K562 (cell line): ENCODE data around the gene RGS14. TPM values are rescaled to one million over a fixed set of nuclear protein-coding genes. Genes with fewer than 3 reads are reported as not detected.

ENCODE experiments used
- AFF4 ChIP-seq: sonication (generic); formaldehyde crosslinking; IDR thresholded peaks from 2 replicates; pipeline ENCODE4 v1.8.0; 2023; ENCODE audit warnings: mild to moderate bottlenecking, missing genetic modification reagents
- ARHGAP35 ChIP-seq: fragments of 450-650 bp; IDR thresholded peaks from 2 replicates; pipeline ENCODE4 v1.6.1; 2018; ENCODE audit not compliant: partially characterized antibody
- CREB1 ChIP-seq, 2 experiments: sonication (generic) in 1 of 2; formaldehyde crosslinking in 1 of 2; IDR thresholded peaks; 2 replicates each; pipeline versions ENCODE4 v1.6.1 to v1.8.0; 2012 to 2022; ENCODE audit warnings: inconsistent platforms in 1 of 2, mild to moderate bottlenecking in 1 of 2, missing genetic modification reagents in 1 of 2, moderate library complexity in 1 of 2
- EHMT2 ChIP-seq: fragments of 450-650 bp; IDR thresholded peaks from 2 replicates; pipeline ENCODE4 v1.6.1; 2018; ENCODE audit warnings: antibody characterized with exemption
- GTF2F1 ChIP-seq: IDR thresholded peaks from 2 replicates; pipeline ENCODE4 v1.6.1; 2011; ENCODE audit warnings: low read depth, low read length, improper control_type of control experiment
- HCFC1 ChIP-seq: IDR thresholded peaks from 2 replicates; pipeline ENCODE4 v1.6.1; 2012; ENCODE audit warnings: low read depth, low read length, improper control_type of control experiment
- JUNB ChIP-seq: fragments of 450-650 bp; formaldehyde crosslinking; conservative IDR thresholded peaks from 2 replicates; pipeline ENCODE4 v1.4.0; 2020; ENCODE audit warnings: mild to moderate bottlenecking
- MTA1 ChIP-seq: fragments of 450-650 bp; IDR thresholded peaks from 2 replicates; pipeline ENCODE4 v1.6.1; 2017; ENCODE audit warnings: borderline replicate concordance
- MYBL2 ChIP-seq, 2 experiments: fragments of 450-650 bp in 1 of 2; sonication (generic) in 1 of 2; formaldehyde crosslinking in 1 of 2; IDR thresholded peaks; 2 replicates each; pipeline versions ENCODE4 v1.6.1 to v1.8.1; 2017 to 2022; ENCODE audit warnings: borderline replicate concordance in 1 of 2, inconsistent platforms in 1 of 2, low read depth in 1 of 2, mild to moderate bottlenecking in 1 of 2, missing genetic modification reagents in 1 of 2, moderate library complexity in 1 of 2
- MYNN ChIP-seq, 2 experiments: sonication (generic); formaldehyde crosslinking in 1 of 2; IDR thresholded peaks; 2 replicates each; pipeline versions ENCODE4 v1.5.0 to v1.6.1; 2016 to 2020; ENCODE audit warnings: antibody characterized with exemption in 1 of 2, missing genetic modification reagents in 1 of 2
- NELFE ChIP-seq: IDR thresholded peaks from 2 replicates; pipeline ENCODE4 v1.6.1; 2011; ENCODE audit warnings: mild to moderate bottlenecking; ENCODE audit not compliant: insufficient read depth, insufficient read length
- POLR2H ChIP-seq: IDR thresholded peaks from 2 replicates; pipeline ENCODE4 v1.6.1; 2016; ENCODE audit warnings: missing genetic modification characterization, low read depth, mild to moderate bottlenecking, control low read depth, missing compliant biosample characterization, moderate library complexity
- PTRF ChIP-seq: fragments of 450-650 bp; IDR thresholded peaks from 2 replicates; pipeline ENCODE4 v1.6.1; 2016; ENCODE audit warnings: mild to moderate bottlenecking, missing genetic modification characterization, missing compliant biosample characterization
- STAT5A ChIP-seq: IDR thresholded peaks from 2 replicates; pipeline ENCODE4 v1.6.1; 2012; ENCODE audit warnings: low read length, inconsistent platforms, borderline replicate concordance
- TRIM24 ChIP-seq, 2 experiments: fragments of 450-650 bp; IDR thresholded peaks; 2 replicates each; pipeline ENCODE4 v1.6.1; 2016
- ZNF134 ChIP-seq: fragments of 250-450 bp; sonication (Bioruptor Pico); conservative IDR thresholded peaks from 2 replicates; pipeline ENCODE4 v1.4.0; 2020
- ZNF740 ChIP-seq, 3 experiments: fragments of 200-800 bp in 1 of 3; sonication (Bioruptor generic) in 1 of 3; sonication (generic) in 1 of 3; formaldehyde crosslinking in 1 of 3; IDR thresholded peaks; 2 replicates each; pipeline versions ENCODE4 v1.6.1 to v1.8.0; 2016 to 2022; ENCODE audit warnings: mild to moderate bottlenecking in 2 of 3, missing compliant biosample characterization in 2 of 3, missing genetic modification characterization in 2 of 3, missing genetic modification reagents in 1 of 3
- polyA plus RNA-seq, 8 experiments: library from polyadenylated mRNA; depleted of rRNA in 4 of 8; stranded (reverse) in 5 of 8; unstranded in 3 of 8; fragments of >200 nt; fragmentation: Nextera tagmentation in 2 of 8; fragmentation: Illumina TruSeq in 1 of 8; extraction: Ambion mirVana in 2 of 8; extraction: Trizol in 1 of 8; gene quantifications; 2 replicates each; pipeline versions ENCODE4 v1.2.1 to v1.2.3, GENCODE V29; 2011 to 2014; ENCODE audit warnings: inconsistent platforms in 1 of 8, missing spikeins in 1 of 8
- total RNA-seq, 7 experiments: library from RNA; depleted of rRNA in 6 of 7; stranded (reverse); fragments of >200 nt in 6 of 7; fragmentation: Illumina TruSeq in 2 of 7; extraction: Trizol in 2 of 7; gene quantifications; 2 replicates each; pipeline versions ENCODE4 v1.2.1 to v1.2.3, GENCODE V29; 2011 to 2021; ENCODE audit warnings: low replicate concordance in 1 of 7
- TF ChIP-seq, protein P1 (sequence below): fragments of 450-650 bp; formaldehyde crosslinking; IDR thresholded peaks from 2 replicates; pipeline ENCODE4 v1.4.0; 2022; ENCODE audit warnings: mild to moderate bottlenecking, moderate library complexity

Gene RGS14
- total and polyA plus RNA-seq, 9 of the 15 experiments (the other 6 are each of a cell fraction or from before 2014, with no cell fraction given): 0.28 to 75.9 (median 34.5) TPM

GRCh38 chr5:177378884-177379883, 21.5 kb downstream of the RGS14 start (continued):
- TF ChIP-seq AFF4 (CRISPR knock-in tag): peak; percentile 52; the same call in 1 of the 2 replicates
- peak; percentile 31 to 60; a peak in 2 of 4 replicates for TF ChIP-seq TRIM24 (IDR thresholded peaks at IDR 0.05)
- TF ChIP-seq, protein P1, sequence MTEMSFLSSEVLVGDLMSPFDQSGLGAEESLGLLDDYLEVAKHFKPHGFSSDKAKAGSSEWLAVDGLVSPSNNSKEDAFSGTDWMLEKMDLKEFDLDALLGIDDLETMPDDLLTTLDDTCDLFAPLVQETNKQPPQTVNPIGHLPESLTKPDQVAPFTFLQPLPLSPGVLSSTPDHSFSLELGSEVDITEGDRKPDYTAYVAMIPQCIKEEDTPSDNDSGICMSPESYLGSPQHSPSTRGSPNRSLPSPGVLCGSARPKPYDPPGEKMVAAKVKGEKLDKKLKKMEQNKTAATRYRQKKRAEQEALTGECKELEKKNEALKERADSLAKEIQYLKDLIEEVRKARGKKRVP: 0 out of 2 replicates have a peak, but pooled peaks have one; percentile 26
- no peak for TF ChIP-seq ZNF740 (CRISPR knock-in tag; IDR thresholded peaks at IDR 0.05)
- TF ChIP-seq ZNF740 (tag; IDR thresholded peaks at IDR 0.05): peak in 1 of 2 experiments; percentile 87; a peak in 2 of 4 replicates
- peak; percentile 72 for TF ChIP-seq PTRF
- TF ChIP-seq STAT5A: no peak
- 0 out of 2 replicates have a peak, but pooled peaks have one; percentile 36 for TF ChIP-seq MYNN (IDR thresholded peaks at IDR 0.05)
- no peak for TF ChIP-seq MYNN (CRISPR knock-in tag; IDR thresholded peaks at IDR 0.05)
- TF ChIP-seq NELFE: no peak
- peak; percentile 62; the same call in 1 of the 2 replicates for TF ChIP-seq MYBL2 (IDR thresholded peaks at IDR 0.05; ENCODE audit: low read depth)
- TF ChIP-seq MYBL2 (CRISPR knock-in tag; IDR thresholded peaks at IDR 0.05; ENCODE audit: borderline replicate concordance): no peak
- TF ChIP-seq JUNB: no peak
- no peak; the same call in 1 of the 2 replicates for TF ChIP-seq GTF2F1
- TF ChIP-seq CREB1 (IDR thresholded peaks at IDR 0.05): no peak
- peak; percentile 18; the same call in 1 of the 2 replicates for TF ChIP-seq CREB1 (CRISPR knock-in tag; IDR thresholded peaks at IDR 0.05)
- TF ChIP-seq POLR2H (tag): no peak; the same call in 1 of the 2 replicates
- no peak; the same call in none of the 2 replicates for TF ChIP-seq EHMT2
- peak; percentile 51 for TF ChIP-seq ARHGAP35
- peak; percentile 89 for TF ChIP-seq MTA1
- TF ChIP-seq ZNF134: peak; percentile 67
- no peak for TF ChIP-seq HCFC1
